Activated CD8-positive, alpha-beta T cell treated with anti-CD3 and anti-CD28 coated beads for 36 hours (primary cell): ENCODE data around the gene CFAP92. TPM values are rescaled to one million over a fixed set of nuclear protein-coding genes. Genes with fewer than 3 reads are reported as not detected.
"Not testable (repeated sequence)": the region's sequence is repeated elsewhere in the genome, so short reads cannot be mapped to it uniquely, and the experiment has no call there.

Source experiments
- ATAC-seq: fragments of 200-7000 bp; cut with Tn5 transposase; one replicate; pipeline ENCODE4 v1.10.0; 2021; ENCODE audit warnings: mild to moderate bottlenecking, moderate library complexity
- CTCF ChIA-PET: fragments of 350-600 bp; sonication (Branson Sonifier 250); formaldehyde crosslinking; loops from one replicate; lab custom pipeline; 2021; ENCODE audit warnings: antibody characterized with exemption; lab: Charles Lee
- POLR2A ChIA-PET: fragments of 350-600 bp; sonication (Branson Sonifier 250); formaldehyde crosslinking; loops from one replicate; lab custom pipeline; 2021; ENCODE audit warnings: antibody characterized with exemption; lab: Charles Lee
- DNase-seq: peaks from one replicate; pipeline ENCODE4 v3.0.0-alpha.2; 2020
- H3K27ac Mint-ChIP-seq: one replicate; pipeline ENCODE4 v1.8.0; 2021; ENCODE audit warnings: mild to moderate bottlenecking, mixed read lengths
- H3K27me3 Mint-ChIP-seq: one replicate; pipeline ENCODE4 v1.8.0; 2021; ENCODE audit warnings: mixed read lengths
- H3K36me3 Mint-ChIP-seq: one replicate; pipeline ENCODE4 v1.8.0; 2021; ENCODE audit warnings: low read depth, mixed read lengths
- H3K4me1 Mint-ChIP-seq: one replicate; pipeline ENCODE4 v1.8.0; 2021; ENCODE audit warnings: low read depth, mixed read lengths
- H3K4me3 Mint-ChIP-seq: one replicate; pipeline ENCODE4 v1.8.0; 2021; ENCODE audit warnings: mild to moderate bottlenecking, moderate library complexity, mixed read lengths
- H3K9me3 Mint-ChIP-seq: one replicate; pipeline ENCODE4 v1.8.0; 2021; ENCODE audit warnings: mixed read lengths
- intact Hi-C: fragments of 100-400 bp; cut with micrococcal nuclease; formaldehyde crosslinking; loops from one replicate; pipeline ENCODE4 v1.10.0; 2022
- total RNA-seq, 2 experiments: library from RNA; stranded (reverse); gene quantifications; one replicate each; pipeline ENCODE4 v1.2.3, GENCODE V29; 2021
- TF ChIP-seq, protein P1 (sequence below): fragments of 200-600 bp; IDR thresholded peaks from one replicate; pipeline ENCODE4 v1.8.0; 2022; ENCODE audit warnings: antibody characterized with exemption, mild to moderate bottlenecking

CFAP92 gene
- total RNA-seq, 2 experiments from 2014 or later: 0.38 to 0.83 TPM

DNA sequence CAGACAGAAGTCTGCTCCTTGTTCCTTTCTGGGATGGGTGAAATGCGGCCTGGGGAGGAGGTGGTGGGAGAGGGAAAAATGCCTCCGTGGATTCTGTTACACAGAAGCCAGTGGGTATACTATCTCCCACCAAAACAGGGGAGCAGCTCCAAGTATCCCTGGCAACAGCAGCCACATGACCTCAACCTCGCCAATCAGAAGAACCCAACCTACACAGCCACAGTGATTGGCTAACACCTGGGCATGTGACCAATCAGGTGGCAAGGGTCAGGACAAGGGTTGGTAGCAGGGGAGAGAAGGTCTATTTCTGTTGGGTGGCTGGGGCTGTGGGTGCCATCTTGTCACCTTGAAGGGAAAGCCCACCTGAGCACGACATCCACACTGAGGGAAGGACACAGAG, 123.5 kb downstream of the CFAP92 start:
- TF ChIP-seq, protein P1, sequence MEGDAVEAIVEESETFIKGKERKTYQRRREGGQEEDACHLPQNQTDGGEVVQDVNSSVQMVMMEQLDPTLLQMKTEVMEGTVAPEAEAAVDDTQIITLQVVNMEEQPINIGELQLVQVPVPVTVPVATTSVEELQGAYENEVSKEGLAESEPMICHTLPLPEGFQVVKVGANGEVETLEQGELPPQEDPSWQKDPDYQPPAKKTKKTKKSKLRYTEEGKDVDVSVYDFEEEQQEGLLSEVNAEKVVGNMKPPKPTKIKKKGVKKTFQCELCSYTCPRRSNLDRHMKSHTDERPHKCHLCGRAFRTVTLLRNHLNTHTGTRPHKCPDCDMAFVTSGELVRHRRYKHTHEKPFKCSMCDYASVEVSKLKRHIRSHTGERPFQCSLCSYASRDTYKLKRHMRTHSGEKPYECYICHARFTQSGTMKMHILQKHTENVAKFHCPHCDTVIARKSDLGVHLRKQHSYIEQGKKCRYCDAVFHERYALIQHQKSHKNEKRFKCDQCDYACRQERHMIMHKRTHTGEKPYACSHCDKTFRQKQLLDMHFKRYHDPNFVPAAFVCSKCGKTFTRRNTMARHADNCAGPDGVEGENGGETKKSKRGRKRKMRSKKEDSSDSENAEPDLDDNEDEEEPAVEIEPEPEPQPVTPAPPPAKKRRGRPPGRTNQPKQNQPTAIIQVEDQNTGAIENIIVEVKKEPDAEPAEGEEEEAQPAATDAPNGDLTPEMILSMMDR: no peak
- POLR2A ChIA-PET: interaction anchor here (0.8 to 1.9 kb wide), 2 partner anchors 8 to 43 kb away, joined by 3 to 6 read pairs; no protein-coding TSS in a partner anchor
- H3K36me3 Mint-ChIP-seq: no peaks in the 10 kb centered on the region
- no peaks in the 10 kb centered on the region for H3K9me3 Mint-ChIP-seq
- intact Hi-C loops: no loop called here
- peaks cover 3% of the 10 kb centered on the region for H3K4me1 Mint-ChIP-seq
- ATAC-seq: no peak
- H3K27ac Mint-ChIP-seq: no peak overlapping the region
- no peaks in the 10 kb centered on the region for H3K27me3 Mint-ChIP-seq
- DNase-seq: no peak
- CTCF ChIA-PET: interaction anchor here (1.0 to 1.6 kb wide), 4 partner anchors 8 to 189 kb away, joined by 3 to 4 read pairs (median 4); partner anchors contain the start of gene ACAD9
- H3K4me3 Mint-ChIP-seq: no peak overlapping the region

DNA sequence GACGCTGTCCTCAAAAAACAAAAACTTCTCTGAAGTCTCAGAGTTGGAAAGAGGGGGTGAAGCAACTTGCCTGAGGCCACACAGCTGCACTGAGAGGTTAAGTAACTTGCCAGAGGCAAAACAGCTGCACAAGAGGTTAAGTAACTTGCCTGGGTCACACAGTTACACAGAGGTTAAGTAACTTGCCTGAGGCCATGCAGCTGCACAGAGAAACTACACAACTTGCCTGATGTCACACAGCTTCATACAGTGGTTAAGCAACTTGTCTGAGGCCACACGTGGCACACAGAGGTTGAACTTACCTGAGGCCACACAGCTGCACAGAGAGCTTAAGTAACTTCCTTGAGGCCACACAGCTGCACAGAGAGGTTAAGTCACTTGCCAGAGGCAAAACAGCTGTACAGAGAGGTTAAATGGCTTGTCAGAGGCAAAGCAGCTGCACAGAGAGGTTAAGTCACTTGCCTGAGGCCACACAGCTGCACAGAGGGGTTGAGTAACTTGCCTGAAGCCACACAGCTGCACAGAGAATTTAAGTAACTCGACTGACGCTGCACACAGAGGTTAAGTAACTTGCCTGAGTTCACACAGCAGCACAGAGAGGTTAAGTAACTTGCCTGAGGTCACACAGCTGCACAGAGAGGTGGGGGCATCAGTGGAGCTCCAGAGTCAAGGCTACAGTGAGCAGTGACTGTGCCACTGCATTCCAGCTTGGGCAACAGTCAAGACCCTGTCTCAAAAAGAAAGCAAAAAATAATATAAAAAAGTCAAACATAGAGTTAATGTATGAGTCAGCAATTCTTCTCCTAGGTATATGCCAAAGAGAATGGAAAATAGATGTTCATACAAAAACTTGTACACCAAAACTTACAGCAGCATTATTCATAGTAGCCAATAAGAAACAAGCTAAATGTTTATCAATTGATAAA, 126.4 kb downstream of the CFAP92 start:
- Mint-ChIP-seq H3K27me3 (no peaks in the 10 kb centered on the region), H3K4me1 (peaks cover 2% of the 10 kb centered on the region), H3K36me3 (no peaks in the 10 kb centered on the region), H3K9me3 (no peaks in the 10 kb centered on the region), H3K27ac (no peak overlapping the region), H3K4me3 (no peak overlapping the region)
- POLR2A ChIA-PET: interaction anchor here (2.4 kb wide), 1 partner anchor 11 kb away, joined by 13 read pairs; the partner anchor contains the start of gene ACAD9
- DNase-seq (no peak), ATAC-seq (peak; percentile 36)
- CTCF ChIA-PET: interaction anchor here (1.2 to 2.7 kb wide), 6 partner anchors 8 to 187 kb away, joined by 4 to 12 read pairs (median 6); no protein-coding TSS in a partner anchor
- intact Hi-C loops: no loop called here
- TF ChIP-seq, protein P1: no peak

DNA sequence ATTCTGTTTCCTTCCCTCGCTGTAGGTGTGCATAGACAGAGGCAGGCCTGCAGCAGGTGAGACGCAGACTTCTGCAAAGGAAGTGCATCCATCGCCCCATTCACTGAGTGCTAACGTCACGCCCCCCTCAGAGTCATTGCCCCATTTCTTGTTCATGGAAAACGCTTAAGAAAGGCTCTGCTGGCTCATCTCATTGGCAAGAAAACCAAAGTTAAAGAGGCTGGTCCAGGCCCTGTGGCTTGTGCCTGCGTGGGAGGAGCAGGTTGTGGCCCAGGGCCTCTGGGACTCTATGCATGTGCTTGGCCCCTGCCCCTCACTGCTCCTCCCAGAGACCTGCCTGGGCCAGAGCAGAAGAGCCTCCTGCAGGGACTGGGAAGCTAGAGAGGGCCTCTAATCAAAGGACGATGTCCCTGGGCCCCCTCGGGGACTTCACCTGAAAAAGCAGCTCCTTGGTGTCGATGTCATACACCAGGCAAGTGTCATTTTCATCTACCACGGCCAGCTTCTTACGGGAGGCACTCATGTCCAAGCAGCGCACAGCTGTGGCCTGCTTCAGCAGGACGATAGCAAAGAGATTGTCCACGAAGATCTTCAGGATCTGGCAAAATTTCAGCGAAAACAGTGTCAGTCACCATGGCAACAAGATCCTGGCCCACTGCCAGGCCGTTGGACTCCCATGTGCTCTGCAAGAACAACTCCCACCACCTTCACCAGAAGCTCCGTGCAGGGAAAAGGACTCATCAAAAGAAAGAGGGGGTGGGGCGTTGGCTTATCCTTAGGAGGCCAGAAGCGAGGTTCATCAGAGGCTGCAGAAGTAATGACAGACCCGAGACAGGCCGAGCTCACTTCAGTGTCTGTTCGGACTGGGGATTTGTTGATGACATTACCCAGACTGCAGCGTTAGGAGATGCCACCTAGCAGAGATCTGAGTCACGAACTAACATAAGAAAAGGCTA, 128.7 kb downstream of the CFAP92 start:
- H3K4me1 Mint-ChIP-seq, H3K27me3 Mint-ChIP-seq, H3K4me3 Mint-ChIP-seq, DNase-seq, H3K27ac Mint-ChIP-seq, intact Hi-C loops: not testable (repeated sequence)
- POLR2A ChIA-PET: interaction anchor here (2.6 kb wide), 1 partner anchor 14 kb away, joined by 6 read pairs; the partner anchor contains the start of gene ACAD9
- Mint-ChIP-seq H3K36me3 (peaks cover 12% of the 10 kb centered on the region), H3K9me3 (peaks cover 11% of the 10 kb centered on the region)
- peak; percentile 15 for ATAC-seq
- CTCF ChIA-PET: interaction anchor here (1.1 to 2.4 kb wide), 2 partner anchors 10 to 184 kb away, joined by 3 to 10 read pairs; no protein-coding TSS in a partner anchor

DNA sequence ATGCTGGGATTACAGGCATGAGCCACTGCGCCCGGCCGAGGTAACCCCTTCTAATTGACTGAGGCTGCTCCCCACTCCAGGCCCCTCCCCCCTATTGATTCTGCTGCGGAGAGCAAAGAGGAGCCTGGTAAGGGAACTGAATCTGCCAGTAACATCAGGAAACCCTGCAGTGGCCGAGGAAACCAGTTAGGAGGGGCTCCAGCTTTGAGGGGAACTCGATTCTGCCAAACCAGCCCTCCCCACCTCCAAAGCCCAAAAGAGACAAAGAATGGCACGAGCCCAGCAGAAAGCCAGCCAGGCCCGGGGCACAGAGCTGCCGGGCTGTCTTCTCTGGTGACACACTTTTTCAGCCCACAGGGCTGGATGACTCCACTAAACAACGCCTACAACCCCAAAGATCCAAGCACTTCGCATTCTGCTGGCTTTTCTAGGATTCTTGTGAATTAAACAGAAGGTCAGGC, 129.5 kb downstream of the CFAP92 start:
- ChIA-PET CTCF (interaction anchor here (1.1 to 2.4 kb wide), 4 partner anchors 11 to 183 kb away, joined by 3 to 11 read pairs (median 9); no protein-coding TSS in a partner anchor), POLR2A (interaction anchor here (2.6 kb wide), 1 partner anchor 15 kb away, joined by 6 read pairs; the partner anchor contains the start of gene ACAD9)
- ATAC-seq (no peak), DNase-seq (no peak)
- intact Hi-C loops: no loop called here
- Mint-ChIP-seq H3K4me1 (peaks cover 2% of the 10 kb centered on the region), H3K36me3 (peaks cover 18% of the 10 kb centered on the region), H3K27ac (no peak overlapping the region), H3K9me3 (peaks cover 18% of the 10 kb centered on the region), H3K4me3 (no peak overlapping the region), H3K27me3 (no peaks in the 10 kb centered on the region)
- TF ChIP-seq, protein P1: no peak
